ENCODE data around the gene ZNF2.

The ZNF2 gene

GRCh38 chr2:95207111-95207961 is 41.7 kb downstream of the ZNF2 start, which contains the start of gene ZNF892:
ZNF892 (plus strand) TSS chr2:95207521; CDS start chr2:95207816, 295 bp downstream.
- peak; percentile 84 for DNase-seq

- no peak for DNase-seq
These were observed 42.5 kb downstream of the ZNF2 start for GRCh38 chr2:95208106-95208505.

GRCh38 chr2:95215018-95215612 is 49.5 kb downstream of the ZNF2 start:
- DNase-seq, result no peak

DNA sequence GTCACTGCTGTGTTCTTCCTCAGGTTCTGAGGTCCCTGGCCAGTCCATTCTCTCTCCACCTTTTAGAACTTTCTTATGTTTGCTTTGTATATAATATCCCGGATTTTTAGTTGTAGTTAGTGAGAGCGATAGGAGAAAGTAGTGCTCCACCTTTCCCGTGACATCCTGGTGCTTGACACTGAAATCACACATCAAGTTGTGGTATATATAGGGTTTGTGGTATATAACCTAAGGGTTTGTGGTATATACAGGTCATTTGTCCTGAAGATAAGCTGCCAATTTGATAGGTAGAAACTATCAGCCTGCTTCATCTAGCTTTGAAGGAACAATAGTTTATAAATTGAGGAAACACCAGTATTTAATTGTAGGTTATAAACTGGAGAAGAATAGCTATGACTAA is 54.8 kb downstream of the ZNF2 start:
- DNase-seq, result no peak

- DNase-seq, result no peak
These were observed 60.0 kb downstream of the ZNF2 start for GRCh38 chr2:95225658-95226057.

GRCh38 chr2:95231723-95232122 is 66.1 kb downstream of the ZNF2 start:
- DNase-seq, result peak; percentile 51

GRCh38 chr2:95232232-95232631 is 66.6 kb downstream of the ZNF2 start:
- DNase-seq, result no peak
